AG20443 (cell line): ENCODE measurements around the gene SLC1A3.

ENCODE experiments used
- DNase-seq: peaks from one replicate; pipeline ENCODE4 v3.0.0; 2012; ENCODE audit warnings: low spot score, mixed read lengths

SLC1A3 gene

DNA sequence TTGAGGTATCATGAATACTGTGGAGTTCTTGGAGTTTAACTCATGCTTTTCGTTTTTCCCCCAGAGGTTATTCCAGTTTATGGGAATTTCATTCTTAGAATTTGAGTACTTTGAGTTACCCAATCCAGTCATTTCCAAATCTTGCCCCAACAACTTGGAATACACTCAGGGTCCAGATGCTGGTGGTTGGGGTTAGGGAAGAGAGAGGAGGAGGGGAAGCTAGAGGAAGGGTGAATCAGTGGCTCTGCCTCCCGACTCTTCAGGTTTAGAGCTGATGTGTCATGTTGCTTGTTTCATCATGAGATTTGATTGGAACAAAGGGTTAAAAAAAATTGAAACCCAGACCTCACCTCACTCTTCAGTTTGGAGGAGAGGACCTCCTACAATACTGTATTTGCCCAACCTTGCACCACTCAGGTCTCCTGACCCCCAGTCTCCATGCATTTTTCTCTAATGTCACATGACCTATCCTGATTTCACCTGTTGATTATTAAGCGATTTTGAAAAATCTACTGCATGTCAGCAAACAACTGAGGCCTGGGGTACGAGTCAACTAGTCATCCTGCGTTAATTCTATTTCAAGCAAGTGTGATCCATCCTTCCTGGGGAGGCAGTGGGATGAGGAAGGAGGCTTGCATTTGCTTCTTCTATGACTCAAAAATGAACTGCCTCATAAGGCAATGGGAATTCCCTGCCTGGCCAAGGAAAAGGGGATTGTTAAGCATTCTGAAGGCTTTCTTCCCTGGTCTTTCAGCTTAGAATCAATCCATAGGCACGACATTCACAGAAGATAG, 6.2 kb upstream of the SLC1A3 start:
- peak; percentile 70 for DNase-seq

- DNase-seq = no peak
Measured at GRCh38 chr5:36600917-36601527, 5.4 kb upstream of the SLC1A3 start.

DNA sequence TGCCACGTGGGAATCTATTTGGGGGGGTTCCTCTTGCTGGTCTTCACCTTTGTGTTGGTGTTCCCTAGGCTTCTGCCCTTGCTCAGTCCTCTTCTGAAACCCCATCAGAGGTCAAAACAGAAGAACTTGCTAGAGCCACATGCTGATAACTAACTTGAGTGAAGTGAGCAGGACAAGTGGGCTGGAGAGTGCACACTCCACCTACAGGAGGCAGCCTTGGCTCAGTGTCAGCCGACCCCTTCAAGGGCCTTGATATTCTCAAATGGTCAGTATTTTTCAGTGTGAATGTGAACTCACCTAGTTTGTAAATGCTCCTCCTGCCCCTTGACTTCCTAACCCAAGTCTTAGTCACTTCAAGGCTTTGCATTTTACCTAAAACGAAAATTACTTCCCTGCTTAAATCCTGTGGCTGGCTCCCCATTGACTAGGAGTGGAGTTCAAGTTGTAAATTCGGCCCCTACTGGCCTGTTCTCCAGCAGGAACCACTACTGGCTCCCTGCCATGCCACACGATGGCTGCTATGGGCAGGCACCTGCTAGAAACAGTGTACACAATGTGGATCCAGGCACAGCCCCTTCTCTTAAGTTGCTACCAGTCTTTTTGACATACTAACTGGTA, 3.6 kb upstream of the SLC1A3 start:
- DNase-seq = no peak

DNA sequence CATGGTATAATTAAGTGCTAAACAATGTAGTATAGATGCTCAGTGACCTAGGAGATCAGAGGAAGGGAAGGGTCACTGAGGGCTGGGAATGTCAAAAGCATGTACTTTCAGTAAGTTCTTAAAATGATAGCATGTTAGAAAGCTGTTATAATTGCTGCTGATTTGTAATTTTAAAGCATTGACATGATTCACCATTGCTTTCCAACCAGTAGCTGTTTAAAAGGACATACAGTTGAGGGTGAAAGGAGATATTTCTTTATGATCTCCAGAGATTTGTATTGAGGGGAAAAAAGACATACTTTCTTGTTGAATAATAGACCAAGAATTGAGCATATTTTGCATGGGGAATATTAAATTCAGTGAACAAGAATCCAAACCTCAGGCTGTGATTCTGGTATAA, 1.2 kb upstream of the SLC1A3 start:
- DNase-seq = no peak

DNA sequence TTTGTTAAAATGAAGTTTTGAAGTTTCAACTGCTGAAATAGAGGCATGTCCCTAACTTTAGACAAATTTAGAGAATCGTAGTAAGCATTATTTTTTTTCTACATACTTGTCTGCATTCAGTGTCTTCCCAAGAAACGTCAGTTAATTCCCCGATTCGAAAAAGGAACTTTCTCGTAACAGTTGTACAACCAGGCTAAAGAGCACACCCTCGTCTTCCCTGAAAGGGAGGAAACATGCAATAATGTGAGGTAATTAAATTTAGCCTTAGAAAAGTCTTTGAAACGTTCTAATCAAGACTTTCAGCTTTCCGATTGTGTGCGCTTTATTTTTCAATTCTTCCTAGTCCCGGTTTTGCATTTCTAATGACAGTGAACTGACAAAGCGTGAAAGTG, 374 bp upstream of the SLC1A3 start:
- DNase-seq = no peak

GRCh38 chr5:36607114-36607571, 737 bp downstream of the SLC1A3 start:
- peak; percentile 45 for DNase-seq

DNA sequence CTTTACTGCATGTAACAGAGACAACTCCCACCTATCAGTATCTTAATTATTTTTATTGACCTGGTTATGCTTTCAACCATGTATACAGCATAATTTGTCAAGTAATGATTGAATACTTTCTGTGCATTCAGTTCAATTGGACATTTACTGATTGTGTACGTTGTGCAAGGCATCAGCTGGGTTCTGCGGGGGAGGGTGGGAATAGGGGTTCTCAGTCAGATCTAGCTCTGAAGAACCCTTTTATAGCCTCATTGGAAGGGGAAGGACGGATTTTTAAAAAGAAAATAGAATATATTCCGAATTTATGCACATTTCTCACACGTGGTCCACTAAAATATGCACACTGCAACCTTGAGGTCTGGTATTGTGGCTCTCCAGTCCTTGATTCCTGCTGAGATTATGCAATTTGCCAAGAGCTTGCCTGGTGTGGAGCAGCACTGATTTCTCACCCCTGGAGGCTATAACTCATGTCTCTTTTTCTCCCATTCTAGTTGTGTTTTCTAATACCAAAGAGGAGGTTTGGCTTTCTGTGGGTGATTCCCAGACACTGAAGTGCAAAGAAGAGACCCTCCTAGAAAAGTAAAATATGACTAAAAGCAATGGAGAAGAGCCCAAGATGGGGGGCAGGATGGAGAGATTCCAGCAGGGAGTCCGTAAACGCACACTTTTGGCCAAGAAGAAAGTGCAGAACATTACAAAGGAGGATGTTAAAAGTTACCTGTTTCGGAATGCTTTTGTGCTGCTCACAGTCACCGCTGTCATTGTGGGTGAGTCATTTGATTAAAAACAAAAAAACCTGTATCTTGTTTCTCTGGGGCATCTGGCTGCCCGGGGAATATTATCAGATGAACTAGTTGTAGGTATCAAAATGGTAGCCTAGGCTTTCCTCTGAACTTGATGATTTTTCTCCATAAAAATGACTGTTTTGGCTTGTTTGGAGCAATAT, 1.7 kb downstream of the SLC1A3 start:
- peak; percentile 65 for DNase-seq

GRCh38 chr5:36610621-36611020, 4.2 kb downstream of the SLC1A3 start:
- DNase-seq = no peak

- no peak for DNase-seq
Measured at GRCh38 chr5:36611520-36612274, 5.3 kb downstream of the SLC1A3 start.

GRCh38 chr5:36613241-36613640, 6.8 kb downstream of the SLC1A3 start:
- DNase-seq = no peak

DNA sequence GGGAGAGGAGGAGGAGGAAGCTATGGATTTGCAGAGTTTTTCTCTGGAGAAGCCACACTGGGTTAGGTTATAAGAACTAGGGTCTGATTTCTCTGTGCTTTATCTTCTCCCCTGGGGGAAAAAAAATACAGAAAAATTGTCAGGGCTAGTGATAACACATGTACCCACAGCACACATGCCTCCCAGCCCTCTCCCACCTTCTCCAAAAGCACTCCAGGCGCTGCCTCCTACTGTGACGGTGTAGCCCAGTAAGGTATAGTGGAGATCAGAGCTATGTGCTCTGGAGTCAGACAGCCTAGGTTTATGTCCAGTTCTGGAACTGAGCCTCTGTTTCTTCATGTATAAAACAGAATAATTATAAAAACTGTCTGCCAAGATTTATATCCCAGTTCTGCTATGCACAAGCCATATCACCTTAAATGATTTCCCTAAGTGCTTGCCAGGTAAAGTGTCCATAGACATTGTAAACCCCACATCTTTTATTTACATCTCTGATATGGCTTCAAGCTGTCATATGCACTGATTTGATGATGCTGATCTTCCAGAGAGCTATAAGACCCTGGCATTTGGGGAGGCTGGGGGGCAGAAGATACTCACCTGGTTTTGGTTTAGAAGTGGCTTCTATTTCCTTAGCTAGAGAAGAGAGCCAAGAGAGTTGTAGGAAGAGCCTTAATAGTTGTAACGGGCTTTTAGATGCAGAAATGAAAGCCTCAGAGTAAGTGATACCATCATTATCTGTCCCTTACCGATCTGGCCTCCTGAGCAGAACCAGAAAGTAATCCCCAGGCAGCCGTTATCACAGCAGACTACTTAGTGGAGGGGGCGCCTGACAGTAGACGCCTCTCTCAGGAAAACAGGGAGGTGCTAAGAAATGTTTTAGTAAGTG, 7.6 kb downstream of the SLC1A3 start:
- no peak for DNase-seq

- no peak for DNase-seq
Measured at GRCh38 chr5:36614657-36615308, 8.4 kb downstream of the SLC1A3 start.

- no peak for DNase-seq
Measured at GRCh38 chr5:36619012-36619635, 12.7 kb downstream of the SLC1A3 start.

DNA sequence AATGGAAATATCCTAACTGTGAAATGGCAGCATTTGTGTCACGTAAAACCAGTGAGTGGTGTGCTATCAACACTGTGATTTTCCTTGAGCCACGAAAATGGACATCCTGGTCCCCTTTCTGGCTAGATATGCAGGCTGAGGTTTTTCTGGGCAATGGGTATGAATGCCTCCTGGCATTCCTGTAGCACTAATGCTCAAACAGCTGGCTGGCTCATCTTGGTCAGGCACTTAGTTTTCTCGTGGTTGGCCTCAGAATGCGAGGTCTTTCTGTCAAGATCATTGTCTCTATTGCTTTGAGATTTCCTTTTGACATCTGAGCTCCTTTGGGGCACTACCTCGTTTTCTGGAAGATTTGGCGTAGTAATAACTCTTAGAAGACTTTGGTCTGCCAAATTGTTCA, 15.6 kb downstream of the SLC1A3 start:
- DNase-seq = no peak

GRCh38 chr5:36623832-36624231, 17.4 kb downstream of the SLC1A3 start:
- DNase-seq = no peak

DNA sequence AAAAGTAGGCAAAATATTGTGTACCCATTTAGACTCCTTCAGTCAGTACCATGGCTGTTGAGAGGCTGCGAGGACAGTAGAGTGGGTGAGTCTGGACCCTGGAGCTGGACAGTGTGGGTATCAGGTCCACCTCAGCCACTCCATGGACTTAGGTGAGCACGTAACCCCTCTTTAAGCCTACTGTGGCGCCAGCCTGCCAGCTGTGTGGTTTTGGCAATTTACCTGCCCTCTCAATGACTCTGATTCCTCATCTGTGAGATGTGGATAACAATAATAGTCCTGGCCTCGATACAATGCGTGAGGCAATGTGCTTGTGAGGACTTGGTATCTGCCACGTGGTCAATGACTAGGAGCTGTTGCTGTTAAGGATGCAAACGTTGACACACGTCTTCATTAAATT, 17.9 kb downstream of the SLC1A3 start:
- no peak for DNase-seq

DNA sequence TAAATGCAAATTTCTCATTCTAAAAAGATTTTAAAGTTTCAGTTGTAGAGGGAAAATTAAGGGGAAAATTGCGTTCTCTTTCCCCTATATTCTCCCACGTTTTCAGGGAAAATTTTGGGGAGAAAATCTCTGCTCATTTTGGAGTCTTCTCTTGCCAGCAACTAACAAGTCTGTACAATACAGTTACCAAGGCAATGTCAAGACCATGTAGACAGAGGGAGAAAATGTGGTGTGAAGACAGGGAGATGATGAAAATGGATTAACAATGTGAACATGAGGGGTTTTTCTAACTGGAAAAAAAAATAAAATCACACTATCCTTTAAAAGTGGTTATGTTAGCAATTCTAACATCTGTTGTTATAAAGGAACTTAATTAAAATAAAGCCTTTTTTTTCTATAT, 22.3 kb downstream of the SLC1A3 start:
- DNase-seq = no peak

GRCh38 chr5:36629729-36630128, 23.3 kb downstream of the SLC1A3 start:
- no peak for DNase-seq
